Tibial nerve (tissue), 4 donors: Measurements from ENCODE around the gene CYLD. TPM values are rescaled to one million over a fixed set of nuclear protein-coding genes. Genes with fewer than 3 reads are reported as not detected.

Experiments used
- DNase-seq, 2 donors: peaks; one replicate each; pipeline ENCODE4 v3.0.0-alpha.2; 2019; ENCODE audit warnings: low spot score in 2 of 2
- H3K27ac ChIP-seq, 4 donors: fragments of 200-600 bp; sonication (generic) in 3 of 4; one replicate each; pipeline ENCODE4 v1.5.1; 2017 to 2019; ENCODE audit warnings: mild to moderate bottlenecking in 1 of 4
- H3K27me3 ChIP-seq, 2 donors: fragments of 200-600 bp; sonication (generic) in 1 of 2; one replicate each; pipeline versions ENCODE4 v1.5.1 to v1.6.0; 2017 to 2019
- H3K36me3 ChIP-seq, 3 donors: fragments of 200-600 bp; sonication (generic); one replicate each; pipeline ENCODE4 v1.5.1; 2018 to 2019
- H3K4me1 ChIP-seq, 4 donors: fragments of 200-600 bp; sonication (generic) in 3 of 4; one replicate each; pipeline ENCODE4 v1.5.1; 2017 to 2019
- H3K4me3 ChIP-seq, 4 donors: fragments of 200-600 bp; sonication (generic) in 3 of 4; one replicate each; pipeline ENCODE4 v1.5.1; 2017 to 2019; ENCODE audit warnings: mild to moderate bottlenecking in 1 of 4, moderate library complexity in 1 of 4
- H3K9me3 ChIP-seq, 4 donors: fragments of 200-600 bp; sonication (generic) in 3 of 4; one replicate each; pipeline ENCODE4 v1.5.1; 2017 to 2019
- EP300 ChIP-seq, 2 donors: sonication (generic); formaldehyde crosslinking; IDR thresholded peaks; one replicate each; pipeline ENCODE4 v1.6.1; 2017; ENCODE audit warnings: antibody characterized with exemption in 2 of 2, mild to moderate bottlenecking in 1 of 2
- POLR2A ChIP-seq, 2 donors: fragments of 450-650 bp; IDR thresholded peaks; one replicate each; pipeline ENCODE4 v1.6.1; 2017; ENCODE audit warnings: antibody characterized with exemption in 2 of 2, mild to moderate bottlenecking in 2 of 2, moderate library complexity in 2 of 2
- WGBS, 2 donors: methylation state at CpG; one replicate each; pipeline ENCODE4 v1.1.5; 2018; 5-methylcytosine and 5-hydroxymethylcytosine counted together
- total RNA-seq, 4 donors: library from RNA; depleted of rRNA; stranded (reverse); fragments of >200 nt; gene quantifications; one replicate each; pipeline ENCODE4 v1.1.0, GENCODE V29; 2016
- TF ChIP-seq, protein P1 (sequence below), 5 experiments: fragments of 200-600 bp in 3 of 5; fragments of 450-650 bp in 2 of 5; sonication (generic) in 3 of 5; IDR thresholded peaks; one replicate each; pipeline ENCODE4 v1.5.1; 2016 to 2019; ENCODE audit warnings: antibody characterized with exemption in 5 of 5, mild to moderate bottlenecking in 3 of 5, moderate library complexity in 2 of 5

CYLD gene
- total RNA-seq, 4 donors from 2014 or later, result 23.7 to 52.7 (median 38.3) TPM

DNA sequence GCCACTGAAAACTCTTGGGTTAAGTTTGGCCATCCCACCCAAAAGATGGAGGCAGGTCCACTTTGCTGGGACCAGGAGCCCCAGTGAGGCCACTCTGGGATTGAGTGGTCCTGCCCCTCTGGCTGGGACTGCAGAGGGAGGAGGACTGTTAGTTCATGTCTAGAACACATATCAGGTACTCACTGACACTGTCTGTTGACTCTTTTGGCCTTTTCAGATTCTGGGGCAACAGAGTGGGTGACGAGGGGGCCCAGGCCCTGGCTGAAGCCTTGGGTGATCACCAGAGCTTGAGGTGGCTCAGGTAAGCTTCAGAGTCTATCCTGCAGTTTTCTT lies 19.5 kb upstream of the CYLD start:
- no peak overlapping the region for H3K4me3 ChIP-seq
- 89 to 93% methylated on average over 1 of the region's 1 CpG for WGBS, 2 donors
- no peaks in the 10 kb centered on the region for H3K27me3 ChIP-seq
- H3K27ac ChIP-seq, result no peak overlapping the region
- no peak for DNase-seq
- no peaks in the 10 kb centered on the region for H3K4me1 ChIP-seq
- H3K36me3 ChIP-seq, result peaks cover 0 to 20% (median 0%) of the 10 kb centered on the region in 3 donors
- no peaks in the 10 kb centered on the region for H3K9me3 ChIP-seq
- TF ChIP-seq EP300 (IDR thresholded peaks at IDR 0.05), result no peak
- TF ChIP-seq, protein P1, sequence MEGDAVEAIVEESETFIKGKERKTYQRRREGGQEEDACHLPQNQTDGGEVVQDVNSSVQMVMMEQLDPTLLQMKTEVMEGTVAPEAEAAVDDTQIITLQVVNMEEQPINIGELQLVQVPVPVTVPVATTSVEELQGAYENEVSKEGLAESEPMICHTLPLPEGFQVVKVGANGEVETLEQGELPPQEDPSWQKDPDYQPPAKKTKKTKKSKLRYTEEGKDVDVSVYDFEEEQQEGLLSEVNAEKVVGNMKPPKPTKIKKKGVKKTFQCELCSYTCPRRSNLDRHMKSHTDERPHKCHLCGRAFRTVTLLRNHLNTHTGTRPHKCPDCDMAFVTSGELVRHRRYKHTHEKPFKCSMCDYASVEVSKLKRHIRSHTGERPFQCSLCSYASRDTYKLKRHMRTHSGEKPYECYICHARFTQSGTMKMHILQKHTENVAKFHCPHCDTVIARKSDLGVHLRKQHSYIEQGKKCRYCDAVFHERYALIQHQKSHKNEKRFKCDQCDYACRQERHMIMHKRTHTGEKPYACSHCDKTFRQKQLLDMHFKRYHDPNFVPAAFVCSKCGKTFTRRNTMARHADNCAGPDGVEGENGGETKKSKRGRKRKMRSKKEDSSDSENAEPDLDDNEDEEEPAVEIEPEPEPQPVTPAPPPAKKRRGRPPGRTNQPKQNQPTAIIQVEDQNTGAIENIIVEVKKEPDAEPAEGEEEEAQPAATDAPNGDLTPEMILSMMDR (IDR thresholded peaks at IDR 0.05), result no peak
- TF ChIP-seq POLR2A (IDR thresholded peaks at IDR 0.05), result no peak

GRCh38 chr16:50722960-50723359 lies 18.9 kb upstream of the CYLD start:
- Histone ChIP-seq H3K4me3 (no peak overlapping the region), H3K36me3 (peaks cover 0 to 20% (median 0%) of the 10 kb centered on the region in 3 donors), H3K27ac (no peak overlapping the region), H3K4me1 (no peaks in the 10 kb centered on the region), H3K9me3 (no peaks in the 10 kb centered on the region), H3K27me3 (no peaks in the 10 kb centered on the region)
- no peak for TF ChIP-seq POLR2A (IDR thresholded peaks at IDR 0.05)
- no peak for TF ChIP-seq EP300 (IDR thresholded peaks at IDR 0.05)
- TF ChIP-seq, protein P1 (IDR thresholded peaks at IDR 0.05), result no peak
- 80 to 84% methylated on average over 2 of the region's 2 CpGs for WGBS, 2 donors
- no peak for DNase-seq

- no peak overlapping the region for H3K4me3 ChIP-seq
- TF ChIP-seq POLR2A (IDR thresholded peaks at IDR 0.05) (no peak), EP300 (IDR thresholded peaks at IDR 0.05) (no peak)
- TF ChIP-seq, protein P1 (IDR thresholded peaks at IDR 0.05), result no peak
- H3K36me3 ChIP-seq, result peaks cover 0 to 20% (median 0%) of the 10 kb centered on the region in 3 donors
- no peak for DNase-seq
- no peaks in the 10 kb centered on the region for H3K4me1 ChIP-seq
- no peak overlapping the region for H3K27ac ChIP-seq
- H3K27me3 ChIP-seq, result no peaks in the 10 kb centered on the region
- H3K9me3 ChIP-seq, result no peaks in the 10 kb centered on the region
These were observed 17.6 kb upstream of the CYLD start for GRCh38 chr16:50724306-50724705.

GRCh38 chr16:50731130-50731988 lies 10.5 kb upstream of the CYLD start:
- peaks cover 0 to 8% (median 0%) of the 10 kb centered on the region in 4 donors for H3K4me1 ChIP-seq
- no peak overlapping the region for H3K27ac ChIP-seq
- DNase-seq, result no peak
- H3K27me3 ChIP-seq, result no peaks in the 10 kb centered on the region
- H3K4me3 ChIP-seq, result no peak overlapping the region
- no peaks in the 10 kb centered on the region for H3K9me3 ChIP-seq
- H3K36me3 ChIP-seq, result no peaks in the 10 kb centered on the region
- WGBS, 2 donors, result 65 to 72% methylated on average over 6 of the region's 6 CpGs
- TF ChIP-seq POLR2A (IDR thresholded peaks at IDR 0.05) (no peak), EP300 (IDR thresholded peaks at IDR 0.05) (no peak)
- TF ChIP-seq, protein P1 (IDR thresholded peaks at IDR 0.05), result no peak

DNA sequence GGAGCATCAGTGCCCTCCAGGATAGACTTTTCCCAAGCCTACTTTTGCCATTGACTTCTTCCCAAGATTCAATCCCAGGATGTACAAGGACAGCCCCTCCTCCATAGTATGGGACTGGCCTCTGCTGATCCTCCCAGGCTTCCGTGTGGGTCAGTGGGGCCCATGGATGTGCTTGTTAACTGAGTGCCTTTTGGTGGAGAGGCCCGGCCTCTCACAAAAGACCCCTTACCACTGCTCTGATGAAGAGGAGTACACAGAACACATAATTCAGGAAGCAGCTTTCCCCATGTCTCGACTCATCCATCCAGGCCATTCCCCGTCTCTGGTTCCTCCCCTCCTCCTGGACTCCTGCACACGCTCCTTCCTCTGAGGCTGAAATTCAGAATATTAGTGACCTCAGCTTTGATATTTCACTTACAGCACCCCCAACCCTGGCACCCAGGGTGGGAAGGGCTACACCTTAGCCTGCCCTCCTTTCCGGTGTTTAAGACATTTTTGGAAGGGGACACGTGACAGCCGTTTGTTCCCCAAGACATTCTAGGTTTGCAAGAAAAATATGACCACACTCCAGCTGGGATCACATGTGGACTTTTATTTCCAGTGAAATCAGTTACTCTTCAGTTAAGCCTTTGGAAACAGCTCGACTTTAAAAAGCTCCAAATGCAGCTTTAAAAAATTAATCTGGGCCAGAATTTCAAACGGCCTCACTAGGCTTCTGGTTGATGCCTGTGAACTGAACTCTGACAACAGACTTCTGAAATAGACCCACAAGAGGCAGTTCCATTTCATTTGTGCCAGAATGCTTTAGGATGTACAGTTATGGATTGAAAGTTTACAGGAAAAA lies 9.7 kb upstream of the CYLD start:
- peak overlapping the region in 1 of 4 donors; percentile 23 for H3K27ac ChIP-seq

More for the DNA sequence above, 9.7 kb upstream of the CYLD start:
- no peak for DNase-seq
- Histone ChIP-seq H3K4me3 (no peak overlapping the region), H3K4me1 (peaks cover 0 to 8% (median 0%) of the 10 kb centered on the region in 4 donors), H3K27me3 (no peaks in the 10 kb centered on the region), H3K36me3 (no peaks in the 10 kb centered on the region), H3K9me3 (no peaks in the 10 kb centered on the region)
- TF ChIP-seq EP300 (IDR thresholded peaks at IDR 0.05), result no peak
- TF ChIP-seq POLR2A (IDR thresholded peaks at IDR 0.05), result no peak
- TF ChIP-seq, protein P1 (IDR thresholded peaks at IDR 0.05), result no peak
- 63 to 69% methylated on average over 10 of the region's 10 CpGs for WGBS, 2 donors
